ENCODE results near the gene MYO5B.

GRCh38 chr18:49963217-49963616 lies 231.7 kb downstream of the MYO5B start:
- TF ChIP-seq CTCF (IDR thresholded peaks at IDR 0.05; ENCODE audit: low read depth, low read length, poor library complexity, severe bottlenecking) (no peak), EZH2phosphoT487 (IDR thresholded peaks at IDR 0.05; ENCODE audit: borderline replicate concordance, low read length) (no peak)

Data from DOHH2 (cell line).